Vagina (tissue), 2 donors: ENCODE measurements around the gene LMX1B. TPM values are rescaled to one million over a fixed set of nuclear protein-coding genes. Genes with fewer than 3 reads are reported as not detected.

Experiments
- DNase-seq, 2 donors: peaks; one replicate each; pipeline ENCODE4 v3.0.0-alpha.2; 2017; ENCODE audit errors: extremely low spot score in 2 of 2
- H3K27ac ChIP-seq: fragments of 200-600 bp; sonication (generic); one replicate; pipeline ENCODE4 v1.5.1; 2019
- H3K27me3 ChIP-seq: fragments of 200-600 bp; sonication (generic); one replicate; pipeline ENCODE4 v1.5.1; 2019
- H3K36me3 ChIP-seq, 2 donors: fragments of 200-600 bp; sonication (generic); one replicate each; pipeline ENCODE4 v1.5.1; 2017 to 2019
- H3K4me1 ChIP-seq: fragments of 200-600 bp; sonication (generic); one replicate; pipeline ENCODE4 v1.5.1; 2019
- H3K4me3 ChIP-seq, 2 donors: fragments of 200-600 bp; sonication (generic); 1 replicate in 1 of 2; 2 replicates in 1 of 2; pipeline ENCODE4 v1.5.1; 2016 to 2019
- H3K9me3 ChIP-seq: fragments of 200-600 bp; sonication (generic); one replicate; pipeline ENCODE4 v1.5.1; 2019
- POLR2A ChIP-seq, 2 donors: fragments of 450-650 bp; IDR thresholded peaks; one replicate each; pipeline ENCODE4 v1.6.1; 2017; ENCODE audit warnings: antibody characterized with exemption in 2 of 2, mild to moderate bottlenecking in 2 of 2, moderate library complexity in 2 of 2
- POLR2AphosphoS5 ChIP-seq, 2 donors: sonication (generic); formaldehyde crosslinking; IDR thresholded peaks; one replicate each; pipeline ENCODE4 v1.9.0; 2017; ENCODE audit warnings: antibody characterized with exemption in 2 of 2, mild to moderate bottlenecking in 2 of 2, low read depth in 1 of 2; ENCODE audit not compliant: insufficient read depth in 1 of 2
- intact Hi-C: fragments of 100-400 bp; cut with DNase I; formaldehyde crosslinking; loops from one replicate; pipeline ENCODE4 v1.15.1; 2023
- total RNA-seq: library from RNA; depleted of rRNA; stranded (reverse); fragments of >200 nt; gene quantifications from one replicate; pipeline ENCODE4 v1.2.3, GENCODE V29; 2016
- TF ChIP-seq, protein P1 (sequence below), 3 experiments: fragments of 450-650 bp in 2 of 3; fragments of 200-600 bp in 1 of 3; sonication (generic) in 1 of 3; IDR thresholded peaks; one replicate each; pipeline ENCODE4 v1.5.1; 2017 to 2019; ENCODE audit warnings: antibody characterized with exemption in 3 of 3, mild to moderate bottlenecking in 2 of 3, moderate library complexity in 2 of 3

The LMX1B gene
- total RNA-seq, 1 donor from 2014 or later, result not detected

- DNase-seq, result no peak
- no peaks in the 10 kb centered on the region for H3K9me3 ChIP-seq
- TF ChIP-seq, protein P1, sequence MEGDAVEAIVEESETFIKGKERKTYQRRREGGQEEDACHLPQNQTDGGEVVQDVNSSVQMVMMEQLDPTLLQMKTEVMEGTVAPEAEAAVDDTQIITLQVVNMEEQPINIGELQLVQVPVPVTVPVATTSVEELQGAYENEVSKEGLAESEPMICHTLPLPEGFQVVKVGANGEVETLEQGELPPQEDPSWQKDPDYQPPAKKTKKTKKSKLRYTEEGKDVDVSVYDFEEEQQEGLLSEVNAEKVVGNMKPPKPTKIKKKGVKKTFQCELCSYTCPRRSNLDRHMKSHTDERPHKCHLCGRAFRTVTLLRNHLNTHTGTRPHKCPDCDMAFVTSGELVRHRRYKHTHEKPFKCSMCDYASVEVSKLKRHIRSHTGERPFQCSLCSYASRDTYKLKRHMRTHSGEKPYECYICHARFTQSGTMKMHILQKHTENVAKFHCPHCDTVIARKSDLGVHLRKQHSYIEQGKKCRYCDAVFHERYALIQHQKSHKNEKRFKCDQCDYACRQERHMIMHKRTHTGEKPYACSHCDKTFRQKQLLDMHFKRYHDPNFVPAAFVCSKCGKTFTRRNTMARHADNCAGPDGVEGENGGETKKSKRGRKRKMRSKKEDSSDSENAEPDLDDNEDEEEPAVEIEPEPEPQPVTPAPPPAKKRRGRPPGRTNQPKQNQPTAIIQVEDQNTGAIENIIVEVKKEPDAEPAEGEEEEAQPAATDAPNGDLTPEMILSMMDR (IDR thresholded peaks at IDR 0.05), result no peak
- TF ChIP-seq POLR2AphosphoS5 (IDR thresholded peaks at IDR 0.05; ENCODE audit: insufficient read depth in 1 of 2, low read depth in 1 of 2) (no peak), POLR2A (IDR thresholded peaks at IDR 0.05) (no peak)
- H3K27ac ChIP-seq, result no peak overlapping the region
- intact Hi-C loops, result no loop called here
- H3K27me3 ChIP-seq, result peaks cover 9% of the 10 kb centered on the region
- no peaks in the 10 kb centered on the region for H3K36me3 ChIP-seq
- H3K4me3 ChIP-seq, result no peak overlapping the region
- no peaks in the 10 kb centered on the region for H3K4me1 ChIP-seq
Observed at GRCh38 chr9:126674365-126675146, 60.8 kb downstream of the LMX1B start.

GRCh38 chr9:126675147-126675467, 61.4 kb downstream of the LMX1B start:
- H3K27me3 ChIP-seq, result peaks cover 9% of the 10 kb centered on the region
- no peak for DNase-seq
- H3K4me1 ChIP-seq, result no peaks in the 10 kb centered on the region
- no peaks in the 10 kb centered on the region for H3K36me3 ChIP-seq
- no peaks in the 10 kb centered on the region for H3K9me3 ChIP-seq
- H3K4me3 ChIP-seq, result no peak overlapping the region
- no peak overlapping the region for H3K27ac ChIP-seq
- TF ChIP-seq, protein P1 (IDR thresholded peaks at IDR 0.05), result no peak
- no peak for TF ChIP-seq POLR2A (IDR thresholded peaks at IDR 0.05)
- TF ChIP-seq POLR2AphosphoS5 (IDR thresholded peaks at IDR 0.05; ENCODE audit: insufficient read depth in 1 of 2, low read depth in 1 of 2), result no peak
- intact Hi-C loops, result no loop called here

DNA sequence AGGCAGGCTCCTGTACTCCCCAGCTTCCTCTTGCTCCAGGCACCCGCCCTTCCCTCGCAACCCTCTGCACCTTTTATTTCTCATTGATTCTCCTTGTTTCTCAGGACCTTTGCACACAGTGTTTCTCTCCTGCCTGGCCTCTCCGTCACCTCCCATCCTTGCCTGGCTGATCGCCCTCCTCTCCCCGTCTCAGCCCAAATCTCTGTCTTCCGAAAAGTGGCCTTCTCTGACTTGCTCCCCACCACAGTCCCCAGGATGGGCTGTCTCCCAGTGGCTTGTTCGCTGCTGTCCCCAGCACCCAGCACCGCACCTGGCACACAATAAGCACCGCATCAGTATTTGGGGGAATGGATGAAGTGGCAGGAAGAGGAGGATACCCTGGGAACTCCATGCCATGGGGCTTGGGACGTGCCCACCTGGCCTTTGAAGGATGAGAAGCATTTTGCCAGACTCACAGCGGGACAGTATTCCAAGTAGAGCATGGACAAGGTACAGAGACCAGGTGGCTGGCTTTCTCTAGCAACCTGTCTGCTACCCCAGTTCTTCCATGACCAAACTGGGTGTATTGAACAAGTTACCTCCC, 62.5 kb downstream of the LMX1B start:
- TF ChIP-seq, protein P1 (IDR thresholded peaks at IDR 0.05), result no peak
- no peak for TF ChIP-seq POLR2AphosphoS5 (IDR thresholded peaks at IDR 0.05; ENCODE audit: insufficient read depth in 1 of 2, low read depth in 1 of 2)
- no peak for TF ChIP-seq POLR2A (IDR thresholded peaks at IDR 0.05)
- H3K36me3 ChIP-seq, result no peaks in the 10 kb centered on the region
- H3K27ac ChIP-seq, result no peak overlapping the region
- H3K4me1 ChIP-seq, result no peaks in the 10 kb centered on the region
- no peak overlapping the region for H3K4me3 ChIP-seq
- intact Hi-C loops, result no loop called here
- no peaks in the 10 kb centered on the region for H3K9me3 ChIP-seq
- H3K27me3 ChIP-seq, result peaks cover 9% of the 10 kb centered on the region
- DNase-seq, result no peak

DNA sequence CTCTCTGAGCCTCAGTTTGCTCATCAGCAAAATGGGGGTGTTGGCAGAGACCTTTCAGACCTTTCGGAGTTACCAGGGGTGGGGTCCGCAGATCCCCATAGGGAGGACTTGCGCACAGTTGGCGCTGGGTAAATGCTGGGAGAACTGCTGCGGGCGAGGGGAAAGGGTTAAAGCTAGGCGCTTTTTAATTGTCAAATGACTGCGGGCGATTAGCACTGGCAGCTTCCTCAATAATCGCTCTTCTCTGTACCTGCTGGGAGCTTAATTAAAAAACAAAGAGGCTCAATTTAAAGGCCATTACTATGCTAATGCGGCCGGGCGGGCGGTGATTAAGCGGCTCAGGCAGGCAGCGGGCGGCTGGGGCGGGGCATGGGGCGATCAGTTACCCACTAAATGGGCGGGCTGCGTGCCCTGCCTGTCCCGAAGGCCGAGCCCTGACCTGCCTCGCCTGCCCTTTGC, 63.0 kb downstream of the LMX1B start:
- Histone ChIP-seq H3K27me3 (peaks cover 9% of the 10 kb centered on the region), H3K36me3 (no peaks in the 10 kb centered on the region), H3K4me3 (no peak overlapping the region), H3K4me1 (no peaks in the 10 kb centered on the region), H3K9me3 (no peaks in the 10 kb centered on the region), H3K27ac (no peak overlapping the region)
- DNase-seq, result no peak
- TF ChIP-seq POLR2A (IDR thresholded peaks at IDR 0.05), result no peak
- no peak for TF ChIP-seq POLR2AphosphoS5 (IDR thresholded peaks at IDR 0.05; ENCODE audit: insufficient read depth in 1 of 2, low read depth in 1 of 2)
- TF ChIP-seq, protein P1 (IDR thresholded peaks at IDR 0.05), result no peak
- intact Hi-C loops, result no loop called here
